ENCODE data around the gene DCAF7.

Gene DCAF7

GRCh38 chr17:63568563-63568962 is 18.3 kb downstream of the DCAF7 start:
- TF ChIP-seq POLR2AphosphoS5 (IDR thresholded peaks at IDR 0.05; ENCODE audit: low read depth, low read length) (no peak), FOXP2 (optimal IDR thresholded peaks at IDR 0.05; ENCODE audit: borderline replicate concordance, extremely low read depth, extremely low read length, insufficient read depth) (no peak), SIN3A (IDR thresholded peaks at IDR 0.05; ENCODE audit: borderline replicate concordance, insufficient read depth, low read length) (no peak), TAF1 (IDR thresholded peaks at IDR 0.05; ENCODE audit: borderline replicate concordance, insufficient read depth, low read length) (no peak), REST (IDR thresholded peaks at IDR 0.05; ENCODE audit: insufficient read depth in 1 of 2, low read depth in 2 of 2, low read length in 2 of 2) (no peak)

GRCh38 chr17:63571632-63572310 is 21.5 kb downstream of the DCAF7 start:
- TF ChIP-seq TAF1 (IDR thresholded peaks at IDR 0.05; ENCODE audit: borderline replicate concordance, insufficient read depth, low read length), result no peak
- no peak for TF ChIP-seq POLR2AphosphoS5 (IDR thresholded peaks at IDR 0.05; ENCODE audit: low read depth, low read length)
- no peak for TF ChIP-seq FOXP2 (optimal IDR thresholded peaks at IDR 0.05; ENCODE audit: borderline replicate concordance, extremely low read depth, extremely low read length, insufficient read depth)

- no peak for TF ChIP-seq TAF1 (IDR thresholded peaks at IDR 0.05; ENCODE audit: borderline replicate concordance, insufficient read depth, low read length)
- no peak for TF ChIP-seq FOXP2 (optimal IDR thresholded peaks at IDR 0.05; ENCODE audit: borderline replicate concordance, extremely low read depth, extremely low read length, insufficient read depth)
- no peak for TF ChIP-seq POLR2AphosphoS5 (IDR thresholded peaks at IDR 0.05; ENCODE audit: low read depth, low read length)
- TF ChIP-seq REST (IDR thresholded peaks at IDR 0.05; ENCODE audit: insufficient read depth in 1 of 2, low read depth in 2 of 2, low read length in 2 of 2), result no peak
- no peak for TF ChIP-seq SIN3A (IDR thresholded peaks at IDR 0.05; ENCODE audit: borderline replicate concordance, insufficient read depth, low read length)
These were observed 23.4 kb downstream of the DCAF7 start for GRCh38 chr17:63573634-63574033.

GRCh38 chr17:63578027-63578768 is 27.9 kb downstream of the DCAF7 start:
- TF ChIP-seq POLR2AphosphoS5 (IDR thresholded peaks at IDR 0.05; ENCODE audit: low read depth, low read length), result no peak
- no peak for TF ChIP-seq TAF1 (IDR thresholded peaks at IDR 0.05; ENCODE audit: borderline replicate concordance, insufficient read depth, low read length)
- no peak for TF ChIP-seq REST (IDR thresholded peaks at IDR 0.05; ENCODE audit: insufficient read depth in 1 of 2, low read depth in 2 of 2, low read length in 2 of 2)
- TF ChIP-seq SIN3A (IDR thresholded peaks at IDR 0.05; ENCODE audit: borderline replicate concordance, insufficient read depth, low read length), result no peak
- no peak for TF ChIP-seq FOXP2 (optimal IDR thresholded peaks at IDR 0.05; ENCODE audit: borderline replicate concordance, extremely low read depth, extremely low read length, insufficient read depth)

GRCh38 chr17:63578769-63579111 is 28.5 kb downstream of the DCAF7 start:
- TF ChIP-seq POLR2AphosphoS5 (IDR thresholded peaks at IDR 0.05; ENCODE audit: low read depth, low read length), result no peak
- TF ChIP-seq TAF1 (IDR thresholded peaks at IDR 0.05; ENCODE audit: borderline replicate concordance, insufficient read depth, low read length), result no peak
- no peak for TF ChIP-seq SIN3A (IDR thresholded peaks at IDR 0.05; ENCODE audit: borderline replicate concordance, insufficient read depth, low read length)
- TF ChIP-seq REST (IDR thresholded peaks at IDR 0.05; ENCODE audit: insufficient read depth in 1 of 2, low read depth in 2 of 2, low read length in 2 of 2), result no peak
- TF ChIP-seq FOXP2 (optimal IDR thresholded peaks at IDR 0.05; ENCODE audit: borderline replicate concordance, extremely low read depth, extremely low read length, insufficient read depth), result no peak

Measured in PFSK-1 (cell line).